IPS DF 4.7 (cell line): ENCODE results near the gene KIAA2012.

Experiments
- DNase-seq: peaks from one replicate; pipeline ENCODE4 v3.0.0-alpha.2; 2013; ENCODE audit warnings: low spot score; ENCODE audit errors: extremely low read depth

The KIAA2012 gene

GRCh38 chr2:202079310-202079709 lies 6.3 kb downstream of the KIAA2012 start:
- DNase-seq = no peak

- DNase-seq = no peak
Observed at GRCh38 chr2:202084265-202084664, 11.2 kb downstream of the KIAA2012 start.

DNA sequence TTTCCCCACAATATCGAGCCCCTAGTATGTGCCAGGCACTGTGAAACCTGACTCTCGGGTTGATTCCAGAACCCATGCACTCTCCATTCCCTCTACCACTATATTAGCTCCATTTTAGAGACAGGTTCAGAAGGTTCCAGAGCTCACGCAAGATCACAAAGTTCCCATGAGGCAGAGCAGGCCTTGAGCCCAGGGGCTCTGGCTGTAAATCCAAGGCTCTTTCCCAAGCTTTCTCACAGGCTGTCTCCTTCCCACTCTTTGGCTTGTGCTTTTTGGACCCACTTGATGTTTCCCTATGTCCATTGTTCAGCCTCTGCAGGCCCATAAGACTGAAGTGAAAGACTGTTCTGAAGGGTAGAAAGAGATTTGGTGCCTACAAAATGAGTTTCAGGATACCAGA lies 15.7 kb downstream of the KIAA2012 start:
- no peak for DNase-seq

- DNase-seq = no peak
Observed at GRCh38 chr2:202090530-202090929, 17.5 kb downstream of the KIAA2012 start.

GRCh38 chr2:202091476-202091875 lies 18.4 kb downstream of the KIAA2012 start:
- no peak for DNase-seq

DNA sequence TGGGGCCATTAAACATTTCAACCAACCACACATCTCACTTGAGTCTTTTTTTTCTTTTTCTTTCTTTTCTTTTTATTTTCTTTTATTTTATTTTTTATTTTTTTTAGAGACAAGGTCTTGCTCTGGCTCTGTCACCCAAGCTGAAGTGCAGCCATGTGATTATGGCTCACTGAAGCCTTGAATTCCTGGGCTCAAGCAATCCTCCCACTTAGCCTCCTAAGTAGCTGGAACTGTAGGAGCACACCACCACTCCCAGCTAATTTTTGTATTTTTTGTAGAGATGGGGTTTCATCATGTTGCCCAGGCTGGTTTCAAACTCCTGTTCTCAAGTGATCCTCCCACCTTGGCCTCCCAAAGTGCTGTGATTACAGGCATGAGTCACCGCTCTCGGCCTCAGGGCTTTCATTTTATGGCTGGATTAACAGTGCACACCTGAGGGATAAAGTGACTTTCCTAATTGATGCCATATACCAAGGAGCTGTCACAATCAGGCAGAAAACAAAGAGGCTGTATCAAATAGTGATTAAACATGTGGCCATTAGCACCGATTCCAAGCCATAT lies 21.5 kb downstream of the KIAA2012 start:
- no peak for DNase-seq

DNA sequence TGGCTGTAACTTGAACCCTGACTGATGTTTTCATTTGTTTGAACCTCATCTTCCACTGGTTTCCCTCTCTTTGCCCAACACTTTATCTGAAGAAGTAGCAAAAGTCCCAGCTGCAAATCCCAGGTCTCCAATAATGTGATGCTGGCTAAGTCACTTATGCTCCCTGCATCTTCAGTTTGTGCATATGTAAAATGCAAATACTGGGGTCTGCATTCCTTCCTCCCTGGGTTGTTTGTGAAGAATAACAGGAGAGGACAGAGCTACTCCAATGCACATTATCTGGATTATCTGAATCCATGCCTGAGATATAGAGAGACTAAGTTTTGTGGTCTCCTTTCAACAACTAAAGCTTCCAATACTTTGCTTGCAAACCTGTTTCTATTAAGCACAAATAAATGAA lies 22.2 kb downstream of the KIAA2012 start:
- no peak for DNase-seq

GRCh38 chr2:202096736-202097135 lies 23.7 kb downstream of the KIAA2012 start:
- DNase-seq = no peak

DNA sequence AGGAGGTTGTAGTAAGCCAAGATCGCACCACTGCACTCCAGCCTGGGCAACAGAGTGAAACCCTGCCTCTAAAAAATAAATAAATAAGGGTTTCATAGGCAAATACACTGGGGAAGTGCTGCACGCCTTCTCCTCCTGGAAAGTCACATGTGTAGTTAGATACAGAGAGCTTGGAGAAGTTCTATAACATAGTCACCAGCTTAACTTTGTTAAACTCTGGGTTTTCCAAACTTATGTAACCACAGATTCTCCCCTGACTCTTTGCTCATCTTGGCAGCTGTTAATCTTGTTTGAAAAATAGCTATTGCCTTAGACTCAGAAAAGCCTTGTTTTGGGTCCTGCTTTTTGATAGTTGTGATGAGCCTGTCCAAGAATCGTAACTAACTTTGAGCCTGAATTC lies 25.2 kb downstream of the KIAA2012 start:
- no peak for DNase-seq

GRCh38 chr2:202099515-202099914 lies 26.5 kb downstream of the KIAA2012 start:
- no peak for DNase-seq

DNA sequence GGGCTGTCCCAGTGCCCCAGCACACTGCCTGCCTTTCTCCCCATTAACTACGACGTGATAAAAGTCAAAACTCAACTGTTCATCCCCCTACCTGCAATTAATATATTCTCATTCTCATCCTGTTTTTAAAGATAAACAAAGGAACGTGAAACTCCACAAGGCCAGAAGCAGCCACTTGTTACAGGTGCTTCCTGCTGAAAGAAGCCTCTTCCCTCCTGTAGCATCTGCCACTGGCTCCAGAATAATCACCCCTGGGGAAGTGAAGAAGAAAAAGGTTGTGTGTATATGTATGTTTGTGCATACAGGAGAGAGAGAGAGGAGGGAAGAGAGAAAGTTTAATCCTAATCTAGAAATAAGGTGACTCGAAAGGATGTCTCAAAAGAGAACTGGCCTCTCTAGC lies 27.1 kb downstream of the KIAA2012 start:
- DNase-seq = no peak

DNA sequence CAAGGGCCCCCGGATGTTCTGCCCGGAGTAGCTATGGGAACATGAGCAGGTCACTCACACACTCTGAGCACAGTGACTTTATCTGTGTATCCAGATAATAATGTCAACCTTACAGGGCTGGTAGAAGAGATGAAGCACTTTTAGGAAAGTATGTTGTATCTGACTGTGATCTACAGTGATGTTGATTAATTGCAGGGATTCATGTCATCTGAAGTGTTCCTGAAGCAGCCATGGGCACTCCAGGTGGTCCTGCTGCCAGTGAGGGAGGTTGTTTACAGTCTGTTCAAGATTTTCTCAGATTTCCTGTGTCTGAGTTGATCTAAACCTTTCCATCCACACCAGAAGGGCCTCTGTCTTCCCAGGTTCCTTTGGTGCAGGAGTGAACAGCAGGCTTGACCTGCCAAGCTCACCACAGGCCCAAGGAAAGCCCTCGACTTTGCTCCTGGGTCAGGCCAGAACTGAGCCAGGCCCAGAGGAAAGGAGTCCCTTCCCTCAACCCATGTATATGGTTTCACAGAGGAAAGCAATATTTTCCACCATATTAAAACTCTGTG lies 28.0 kb downstream of the KIAA2012 start:
- no peak for DNase-seq

DNA sequence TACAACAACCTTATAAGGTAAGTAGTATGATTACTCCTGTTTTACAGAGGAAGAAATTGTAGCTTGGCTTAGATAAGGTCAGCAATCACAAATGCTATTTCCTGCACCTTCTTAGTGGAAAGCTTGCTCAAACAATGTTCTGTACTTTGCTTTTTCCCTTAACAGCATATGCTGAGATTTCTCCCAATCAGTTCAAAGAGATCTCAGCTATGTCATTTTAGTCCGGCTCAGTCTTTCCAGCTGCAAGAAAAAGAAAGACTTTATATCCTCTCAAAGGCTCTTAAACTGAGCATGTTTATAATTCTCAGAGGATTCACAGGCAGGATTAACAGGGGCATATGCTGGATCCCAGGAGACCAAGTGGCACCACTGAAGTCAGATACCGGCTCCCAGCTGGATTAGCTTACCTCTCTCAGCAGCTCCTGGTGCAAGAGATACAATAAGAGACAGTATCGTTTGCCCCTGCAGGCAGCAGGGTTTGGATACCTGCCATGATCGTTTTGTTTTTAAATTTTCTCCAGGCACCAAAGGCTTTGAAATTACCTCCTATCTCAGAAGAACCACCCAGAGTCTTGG lies 29.5 kb downstream of the KIAA2012 start:
- no peak for DNase-seq

GRCh38 chr2:202104286-202104870 lies 31.3 kb downstream of the KIAA2012 start:
- no peak for DNase-seq

GRCh38 chr2:202105025-202105424 lies 32.0 kb downstream of the KIAA2012 start:
- no peak for DNase-seq

- no peak for DNase-seq
Observed at GRCh38 chr2:202108345-202108744, 35.3 kb downstream of the KIAA2012 start.

DNA sequence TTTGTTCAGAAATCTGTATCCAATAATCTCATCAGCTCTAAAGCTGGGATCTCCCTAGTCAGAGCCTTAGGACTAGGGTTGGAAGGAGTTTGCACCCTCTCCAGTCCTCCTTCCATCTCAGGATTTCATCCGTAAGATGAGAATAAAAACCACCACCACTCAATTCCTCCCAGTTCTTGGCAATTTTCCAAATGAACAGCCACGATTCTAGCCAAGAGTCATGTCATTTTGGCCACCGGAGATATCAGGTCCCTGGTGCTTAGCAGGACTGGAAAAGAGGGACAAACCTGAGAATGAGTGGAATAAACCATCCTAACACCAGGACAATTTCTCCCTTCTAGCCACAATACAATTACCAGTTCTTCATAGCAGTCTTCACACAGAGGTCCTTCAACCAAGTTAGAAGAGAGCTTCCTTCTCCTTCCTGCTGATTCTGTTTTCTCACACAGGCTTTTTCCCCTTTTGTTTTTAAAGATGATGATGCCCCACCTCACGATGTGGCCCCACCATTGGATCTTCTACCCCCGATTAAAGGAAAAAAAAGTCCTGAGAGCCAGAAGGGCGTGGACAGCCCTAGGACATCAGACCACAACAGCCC lies 36.2 kb downstream of the KIAA2012 start:
- DNase-seq = no peak

DNA sequence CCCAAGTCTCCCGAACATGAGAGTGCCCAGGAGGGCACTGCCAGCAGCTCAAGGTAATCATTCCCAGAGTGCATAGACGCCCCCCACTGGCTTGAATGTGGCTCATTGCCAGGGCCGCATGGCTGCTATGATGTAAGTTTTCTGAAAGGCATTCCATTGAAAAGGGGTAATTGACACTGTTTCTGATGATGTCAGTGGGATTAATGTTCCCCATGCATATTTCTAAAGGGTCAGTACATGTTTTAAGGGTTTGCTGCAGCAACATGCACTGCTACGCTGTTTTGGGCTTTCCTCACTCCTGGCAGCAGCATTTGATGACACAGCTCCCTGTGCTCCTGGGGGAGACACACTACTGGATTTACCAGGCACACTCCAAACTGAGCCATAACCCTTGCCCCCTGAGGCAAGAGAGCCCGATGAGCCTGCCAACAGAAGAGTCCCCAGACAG lies 36.7 kb downstream of the KIAA2012 start:
- no peak for DNase-seq

DNA sequence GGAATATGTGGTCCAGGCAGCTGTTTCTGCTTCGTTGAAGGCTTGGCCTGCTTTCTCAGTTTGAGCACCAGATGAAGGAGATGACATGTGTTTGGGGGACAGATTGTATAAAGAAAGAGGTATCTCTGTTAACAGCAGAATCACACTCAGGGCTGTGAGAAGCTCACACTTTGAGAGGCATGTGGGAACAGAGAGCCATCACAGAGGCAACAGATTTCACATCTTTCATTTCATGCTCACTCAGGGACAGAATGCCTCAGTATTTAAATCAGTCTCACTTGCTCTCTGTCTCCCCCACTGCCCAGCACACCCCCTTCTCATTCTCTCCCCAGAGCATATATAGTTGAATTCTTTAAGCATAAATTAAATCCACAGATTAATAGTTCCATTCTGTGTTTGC lies 37.4 kb downstream of the KIAA2012 start:
- DNase-seq = no peak

GRCh38 chr2:202112041-202112440 lies 39.0 kb downstream of the KIAA2012 start:
- no peak for DNase-seq

DNA sequence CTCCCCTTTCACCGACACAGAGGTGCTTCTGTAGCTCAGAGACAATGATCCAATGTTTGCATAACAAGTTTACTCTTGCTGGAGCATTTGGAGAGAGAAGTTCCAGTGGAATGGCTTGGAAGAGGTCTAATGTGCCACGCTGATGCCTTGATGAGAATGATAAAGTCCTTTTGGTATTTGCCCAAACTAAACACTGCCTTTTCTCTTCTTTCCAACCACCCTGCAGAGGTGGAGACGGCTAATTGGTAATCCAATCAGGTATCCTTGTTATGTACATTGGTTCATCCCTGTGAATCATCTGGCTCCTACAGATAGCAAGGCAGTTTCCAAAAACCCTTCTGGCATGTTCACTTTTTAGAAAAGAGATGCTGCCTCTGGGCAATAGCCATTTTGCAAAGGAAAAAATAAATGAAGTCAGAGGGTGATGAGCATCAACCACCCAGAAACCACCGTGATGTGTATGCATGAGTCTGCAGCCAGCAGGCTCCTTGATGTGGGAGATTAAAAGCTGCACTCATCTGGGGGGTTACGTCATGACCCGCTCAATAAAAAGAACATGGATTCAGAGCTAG lies 40.6 kb downstream of the KIAA2012 start:
- DNase-seq = no peak

DNA sequence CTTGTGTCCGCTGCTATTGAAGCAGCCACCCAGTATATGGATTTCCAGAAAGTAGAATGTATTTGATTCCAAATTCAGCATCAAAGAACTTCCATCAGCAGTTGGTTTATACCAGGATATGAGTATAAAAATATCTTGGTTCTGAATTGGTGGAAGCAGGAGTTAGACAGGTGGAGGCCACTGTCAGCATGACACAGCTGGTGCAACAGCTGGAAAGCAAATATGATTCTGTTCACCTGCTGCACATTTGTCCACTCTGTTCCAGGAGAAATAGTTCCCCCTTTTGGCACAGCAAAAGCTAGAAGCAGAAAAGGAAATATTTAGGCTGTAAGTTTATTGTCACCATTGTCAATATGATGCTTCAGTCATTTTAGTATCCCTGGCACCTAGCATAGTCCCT lies 41.2 kb downstream of the KIAA2012 start:
- no peak for DNase-seq
